Fibroblast of mammary gland (primary cell): ENCODE data around the gene ATXN1.

Experiments
- DNase-seq: peaks from one replicate; pipeline ENCODE4 v3.0.0-alpha.2; 2010; ENCODE audit warnings: low read depth
- H3K4me3 ChIP-seq: 2 replicates; pipeline ENCODE4 v1.5.1; 2011; ENCODE audit warnings: low read depth, mild to moderate bottlenecking, low read length, moderate library complexity; ENCODE audit not compliant: control insufficient read depth
- CTCF ChIP-seq: conservative IDR thresholded peaks from 2 replicates; pipeline ENCODE4 v1.5.1; 2011; ENCODE audit warnings: low read depth, low read length, inconsistent platforms; ENCODE audit not compliant: control insufficient read depth, insufficient read depth

Gene ATXN1

GRCh38 chr6:16375206-16375605 is 386.1 kb downstream of the ATXN1 start:
- no peak for TF ChIP-seq CTCF
- no peak for DNase-seq

GRCh38 chr6:16374461-16375200 is 386.6 kb downstream of the ATXN1 start:
- DNase-seq: no peak
- H3K4me3 ChIP-seq: no peak overlapping the region
- TF ChIP-seq CTCF: no peak

More at GRCh38 chr6:16375206-16375605, 386.1 kb downstream of the ATXN1 start:
- no peak overlapping the region for H3K4me3 ChIP-seq

- no peak for TF ChIP-seq CTCF
- H3K4me3 ChIP-seq: no peak overlapping the region
- DNase-seq: no peak
Measured at GRCh38 chr6:16374016-16374415, 387.2 kb downstream of the ATXN1 start.

GRCh38 chr6:16372029-16372776 is 389.1 kb downstream of the ATXN1 start:
- no peak for DNase-seq
- H3K4me3 ChIP-seq: no peak overlapping the region
- no peak for TF ChIP-seq CTCF

- no peak for TF ChIP-seq CTCF
Measured at GRCh38 chr6:16371401-16371800, 389.9 kb downstream of the ATXN1 start.

GRCh38 chr6:16370943-16371342 is 390.3 kb downstream of the ATXN1 start:
- TF ChIP-seq CTCF: no peak
- no peak for DNase-seq
- H3K4me3 ChIP-seq: no peak overlapping the region

More at GRCh38 chr6:16371401-16371800, 389.9 kb downstream of the ATXN1 start:
- H3K4me3 ChIP-seq: no peak overlapping the region
- no peak for DNase-seq
